GM21619 (cell line): ENCODE measurements around the gene CDC42EP5.
"Not testable (repeated sequence)": the region's sequence is repeated elsewhere in the genome, so short reads cannot be mapped to it uniquely, and the experiment has no call there.

Experiments
- ATAC-seq: cut with Tn5 transposase; IDR thresholded peaks from one replicate; pipeline ENCODE4 v1.9.1; 2021; ENCODE audit not compliant: unreplicated experiment

Gene CDC42EP5

GRCh38 chr19:54473071-54473891 is at the start of gene CDC42EP5:
CDC42EP5 (minus strand) TSS chr19:54473296; CDS start chr19:54465547, 7,749 bp downstream.
- ATAC-seq = no peak

GRCh38 chr19:54521860-54522513 is 48.9 kb upstream of the CDC42EP5 start:
- ATAC-seq = no peak

- no peak for ATAC-seq
Observed at GRCh38 chr19:54521022-54521859, 48.1 kb upstream of the CDC42EP5 start.

- peak; percentile 53 for ATAC-seq
Observed at GRCh38 chr19:54518844-54519243, 45.7 kb upstream of the CDC42EP5 start.

GRCh38 chr19:54517483-54517882 is 44.4 kb upstream of the CDC42EP5 start:
- ATAC-seq = no peak

- ATAC-seq = no peak
Observed at GRCh38 chr19:54515156-54515555, 42.1 kb upstream of the CDC42EP5 start.

GRCh38 chr19:54509200-54509940 is 36.3 kb upstream of the CDC42EP5 start:
- ATAC-seq = not testable (repeated sequence)

GRCh38 chr19:54508487-54508886 is 35.4 kb upstream of the CDC42EP5 start:
- not testable (repeated sequence) for ATAC-seq

- ATAC-seq = no peak
Observed at GRCh38 chr19:54507824-54508223, 34.7 kb upstream of the CDC42EP5 start.

- ATAC-seq = not testable (repeated sequence)
Observed at GRCh38 chr19:54507038-54507717, 34.1 kb upstream of the CDC42EP5 start.

- no peak for ATAC-seq
Observed at GRCh38 chr19:54506079-54506478, 33.0 kb upstream of the CDC42EP5 start.

- not testable (repeated sequence) for ATAC-seq
Observed at GRCh38 chr19:54505542-54505941, 32.4 kb upstream of the CDC42EP5 start.

GRCh38 chr19:54502518-54503048 is 29.5 kb upstream of the CDC42EP5 start, which contains the start of gene LAIR2:
LAIR2 (plus strand) TSS chr19:54502831; CDS start chr19:54502919, 88 bp downstream.
- no peak for ATAC-seq

- ATAC-seq = not testable (repeated sequence)
Observed at GRCh38 chr19:54498451-54498772, 25.3 kb upstream of the CDC42EP5 start.

- not testable (repeated sequence) for ATAC-seq
Observed at GRCh38 chr19:54497747-54498450, 24.8 kb upstream of the CDC42EP5 start.

GRCh38 chr19:54495284-54495683 is 22.2 kb upstream of the CDC42EP5 start:
- ATAC-seq = not testable (repeated sequence)

- ATAC-seq = no peak
Observed at GRCh38 chr19:54493967-54494585, 21.0 kb upstream of the CDC42EP5 start.

- not testable (repeated sequence) for ATAC-seq
Observed at GRCh38 chr19:54493056-54493455, 20.0 kb upstream of the CDC42EP5 start.

- ATAC-seq = no peak
Observed at GRCh38 chr19:54492568-54492967, 19.5 kb upstream of the CDC42EP5 start.
